ENCODE data around the gene ZIC2.

The ZIC2 gene

DNA sequence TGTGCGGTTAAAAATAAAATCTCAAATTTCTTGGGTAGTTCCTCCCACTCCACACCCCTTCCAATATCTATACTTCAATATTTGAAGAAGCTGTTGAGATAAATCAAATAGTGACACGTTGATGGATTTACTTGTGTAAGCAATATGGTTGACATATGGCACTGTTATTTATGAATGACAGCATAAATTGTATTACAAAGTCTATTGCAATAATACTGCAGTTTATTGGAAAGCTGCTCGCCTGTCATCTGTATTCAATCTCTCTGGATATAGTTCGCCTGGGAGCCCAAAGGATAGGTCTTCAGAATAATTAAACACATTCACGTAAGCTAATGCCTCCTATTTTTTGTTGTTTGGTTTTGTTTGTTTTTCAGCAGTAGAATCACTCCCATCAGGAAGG, 5.0 kb upstream of the ZIC2 start (continued):
- TF ChIP-seq ZNF366 (tag by site-specific recombination; conservative IDR thresholded peaks at IDR 0.05) (0 out of 2 replicates have a peak, but pooled peaks have one; percentile 9), ZNF324 (tag by site-specific recombination; IDR thresholded peaks at IDR 0.05) (no peak), ZEB2 (tag by site-specific recombination; IDR thresholded peaks at IDR 0.05) (peak; percentile 62; the same call in 1 of the 2 replicates), ZNF239 (tag by site-specific recombination; IDR thresholded peaks at IDR 0.05) (no peak), ZNF561 (tag by site-specific recombination; IDR thresholded peaks at IDR 0.05; ENCODE audit: borderline replicate concordance) (peak; percentile 11; the same call in 1 of the 2 replicates), GFI1B (tag by site-specific recombination; IDR thresholded peaks at IDR 0.05) (0 out of 2 replicates have a peak, but pooled peaks have one; percentile 46), ZNF629 (tag by site-specific recombination; IDR thresholded peaks at IDR 0.05) (peak; percentile 37; the same call in 1 of the 2 replicates), SP7 (tag by site-specific recombination; IDR thresholded peaks at IDR 0.05) (0 out of 2 replicates have a peak, but pooled peaks have one; percentile 23), OSR2 (tag by site-specific recombination; IDR thresholded peaks at IDR 0.05) (peak; percentile 63; the same call in 1 of the 2 replicates), WT1 (tag by site-specific recombination; IDR thresholded peaks at IDR 0.05) (peak; percentile 65; the same call in 1 of the 2 replicates), IKZF3 (tag by site-specific recombination; IDR thresholded peaks at IDR 0.05) (peak; percentile 71; the same call in 1 of the 2 replicates), ZNF175 (tag by site-specific recombination; IDR thresholded peaks at IDR 0.05) (no peak), KLF8 (tag by site-specific recombination; IDR thresholded peaks at IDR 0.05) (no peak), KLF10 (tag by site-specific recombination; IDR thresholded peaks at IDR 0.05) (peak; percentile 85), ZBTB17 (tag by site-specific recombination; IDR thresholded peaks at IDR 0.05) (peak; percentile 50; the same call in 1 of the 2 replicates), ZBTB20 (tag by site-specific recombination; IDR thresholded peaks at IDR 0.05) (peak; percentile 48; the same call in 1 of the 2 replicates)
- TF ChIP-seq, protein P1, sequence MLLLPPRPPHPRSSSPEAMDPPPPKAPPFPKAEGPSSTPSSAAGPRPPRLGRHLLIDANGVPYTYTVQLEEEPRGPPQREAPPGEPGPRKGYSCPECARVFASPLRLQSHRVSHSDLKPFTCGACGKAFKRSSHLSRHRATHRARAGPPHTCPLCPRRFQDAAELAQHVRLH (tag by site-specific recombination; IDR thresholded peaks at IDR 0.05): no peak
- TF ChIP-seq, protein P2, sequence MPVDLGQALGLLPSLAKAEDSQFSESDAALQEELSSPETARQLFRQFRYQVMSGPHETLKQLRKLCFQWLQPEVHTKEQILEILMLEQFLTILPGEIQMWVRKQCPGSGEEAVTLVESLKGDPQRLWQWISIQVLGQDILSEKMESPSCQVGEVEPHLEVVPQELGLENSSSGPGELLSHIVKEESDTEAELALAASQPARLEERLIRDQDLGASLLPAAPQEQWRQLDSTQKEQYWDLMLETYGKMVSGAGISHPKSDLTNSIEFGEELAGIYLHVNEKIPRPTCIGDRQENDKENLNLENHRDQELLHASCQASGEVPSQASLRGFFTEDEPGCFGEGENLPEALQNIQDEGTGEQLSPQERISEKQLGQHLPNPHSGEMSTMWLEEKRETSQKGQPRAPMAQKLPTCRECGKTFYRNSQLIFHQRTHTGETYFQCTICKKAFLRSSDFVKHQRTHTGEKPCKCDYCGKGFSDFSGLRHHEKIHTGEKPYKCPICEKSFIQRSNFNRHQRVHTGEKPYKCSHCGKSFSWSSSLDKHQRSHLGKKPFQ (tag by site-specific recombination; IDR thresholded peaks at IDR 0.05): peak; percentile 36; the same call in 1 of the 2 replicates
- TF ChIP-seq, protein P3, sequence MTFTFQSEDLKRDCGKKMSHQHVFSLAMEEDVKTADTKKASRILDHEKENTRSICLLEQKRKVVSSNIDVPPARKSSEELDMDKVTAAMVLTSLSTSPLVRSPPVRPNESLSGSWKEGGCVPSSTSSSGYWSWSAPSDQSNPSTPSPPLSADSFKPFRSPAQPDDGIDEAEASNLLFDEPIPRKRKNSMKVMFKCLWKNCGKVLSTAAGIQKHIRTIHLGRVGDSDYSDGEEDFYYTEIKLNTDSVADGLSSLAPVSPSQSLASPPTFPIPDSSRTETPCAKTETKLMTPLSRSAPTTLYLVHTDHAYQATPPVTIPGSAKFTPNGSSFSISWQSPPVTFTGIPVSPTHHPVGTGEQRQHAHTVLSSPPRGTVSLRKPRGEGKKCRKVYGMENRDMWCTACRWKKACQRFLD (tag by site-specific recombination; IDR thresholded peaks at IDR 0.05): no peak
- TF ChIP-seq, protein P4, sequence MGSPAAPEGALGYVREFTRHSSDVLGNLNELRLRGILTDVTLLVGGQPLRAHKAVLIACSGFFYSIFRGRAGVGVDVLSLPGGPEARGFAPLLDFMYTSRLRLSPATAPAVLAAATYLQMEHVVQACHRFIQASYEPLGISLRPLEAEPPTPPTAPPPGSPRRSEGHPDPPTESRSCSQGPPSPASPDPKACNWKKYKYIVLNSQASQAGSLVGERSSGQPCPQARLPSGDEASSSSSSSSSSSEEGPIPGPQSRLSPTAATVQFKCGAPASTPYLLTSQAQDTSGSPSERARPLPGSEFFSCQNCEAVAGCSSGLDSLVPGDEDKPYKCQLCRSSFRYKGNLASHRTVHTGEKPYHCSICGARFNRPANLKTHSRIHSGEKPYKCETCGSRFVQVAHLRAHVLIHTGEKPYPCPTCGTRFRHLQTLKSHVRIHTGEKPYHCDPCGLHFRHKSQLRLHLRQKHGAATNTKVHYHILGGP (tag by site-specific recombination; IDR thresholded peaks at IDR 0.05): peak; percentile 84
- TF ChIP-seq, protein P5, sequence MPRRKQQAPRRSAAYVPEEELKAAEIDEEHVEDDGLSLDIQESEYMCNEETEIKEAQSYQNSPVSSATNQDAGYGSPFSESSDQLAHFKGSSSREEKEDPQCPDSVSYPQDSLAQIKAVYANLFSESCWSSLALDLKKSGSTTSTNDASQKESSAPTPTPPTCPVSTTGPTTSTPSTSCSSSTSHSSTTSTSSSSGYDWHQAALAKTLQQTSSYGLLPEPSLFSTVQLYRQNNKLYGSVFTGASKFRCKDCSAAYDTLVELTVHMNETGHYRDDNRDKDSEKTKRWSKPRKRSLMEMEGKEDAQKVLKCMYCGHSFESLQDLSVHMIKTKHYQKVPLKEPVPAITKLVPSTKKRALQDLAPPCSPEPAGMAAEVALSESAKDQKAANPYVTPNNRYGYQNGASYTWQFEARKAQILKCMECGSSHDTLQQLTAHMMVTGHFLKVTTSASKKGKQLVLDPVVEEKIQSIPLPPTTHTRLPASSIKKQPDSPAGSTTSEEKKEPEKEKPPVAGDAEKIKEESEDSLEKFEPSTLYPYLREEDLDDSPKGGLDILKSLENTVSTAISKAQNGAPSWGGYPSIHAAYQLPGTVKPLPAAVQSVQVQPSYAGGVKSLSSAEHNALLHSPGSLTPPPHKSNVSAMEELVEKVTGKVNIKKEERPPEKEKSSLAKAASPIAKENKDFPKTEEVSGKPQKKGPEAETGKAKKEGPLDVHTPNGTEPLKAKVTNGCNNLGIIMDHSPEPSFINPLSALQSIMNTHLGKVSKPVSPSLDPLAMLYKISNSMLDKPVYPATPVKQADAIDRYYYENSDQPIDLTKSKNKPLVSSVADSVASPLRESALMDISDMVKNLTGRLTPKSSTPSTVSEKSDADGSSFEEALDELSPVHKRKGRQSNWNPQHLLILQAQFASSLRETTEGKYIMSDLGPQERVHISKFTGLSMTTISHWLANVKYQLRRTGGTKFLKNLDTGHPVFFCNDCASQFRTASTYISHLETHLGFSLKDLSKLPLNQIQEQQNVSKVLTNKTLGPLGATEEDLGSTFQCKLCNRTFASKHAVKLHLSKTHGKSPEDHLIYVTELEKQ (tag by site-specific recombination; IDR thresholded peaks at IDR 0.05; ENCODE audit: borderline replicate concordance): 0 out of 2 replicates have a peak, but pooled peaks have one; percentile 61
- TF ChIP-seq, protein P6, sequence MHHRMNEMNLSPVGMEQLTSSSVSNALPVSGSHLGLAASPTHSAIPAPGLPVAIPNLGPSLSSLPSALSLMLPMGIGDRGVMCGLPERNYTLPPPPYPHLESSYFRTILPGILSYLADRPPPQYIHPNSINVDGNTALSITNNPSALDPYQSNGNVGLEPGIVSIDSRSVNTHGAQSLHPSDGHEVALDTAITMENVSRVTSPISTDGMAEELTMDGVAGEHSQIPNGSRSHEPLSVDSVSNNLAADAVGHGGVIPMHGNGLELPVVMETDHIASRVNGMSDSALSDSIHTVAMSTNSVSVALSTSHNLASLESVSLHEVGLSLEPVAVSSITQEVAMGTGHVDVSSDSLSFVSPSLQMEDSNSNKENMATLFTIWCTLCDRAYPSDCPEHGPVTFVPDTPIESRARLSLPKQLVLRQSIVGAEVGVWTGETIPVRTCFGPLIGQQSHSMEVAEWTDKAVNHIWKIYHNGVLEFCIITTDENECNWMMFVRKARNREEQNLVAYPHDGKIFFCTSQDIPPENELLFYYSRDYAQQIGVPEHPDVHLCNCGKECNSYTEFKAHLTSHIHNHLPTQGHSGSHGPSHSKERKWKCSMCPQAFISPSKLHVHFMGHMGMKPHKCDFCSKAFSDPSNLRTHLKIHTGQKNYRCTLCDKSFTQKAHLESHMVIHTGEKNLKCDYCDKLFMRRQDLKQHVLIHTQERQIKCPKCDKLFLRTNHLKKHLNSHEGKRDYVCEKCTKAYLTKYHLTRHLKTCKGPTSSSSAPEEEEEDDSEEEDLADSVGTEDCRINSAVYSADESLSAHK (tag by site-specific recombination; IDR thresholded peaks at IDR 0.05): 0 out of 2 replicates have a peak, but pooled peaks have one; percentile 34
- TF ChIP-seq, protein P7, sequence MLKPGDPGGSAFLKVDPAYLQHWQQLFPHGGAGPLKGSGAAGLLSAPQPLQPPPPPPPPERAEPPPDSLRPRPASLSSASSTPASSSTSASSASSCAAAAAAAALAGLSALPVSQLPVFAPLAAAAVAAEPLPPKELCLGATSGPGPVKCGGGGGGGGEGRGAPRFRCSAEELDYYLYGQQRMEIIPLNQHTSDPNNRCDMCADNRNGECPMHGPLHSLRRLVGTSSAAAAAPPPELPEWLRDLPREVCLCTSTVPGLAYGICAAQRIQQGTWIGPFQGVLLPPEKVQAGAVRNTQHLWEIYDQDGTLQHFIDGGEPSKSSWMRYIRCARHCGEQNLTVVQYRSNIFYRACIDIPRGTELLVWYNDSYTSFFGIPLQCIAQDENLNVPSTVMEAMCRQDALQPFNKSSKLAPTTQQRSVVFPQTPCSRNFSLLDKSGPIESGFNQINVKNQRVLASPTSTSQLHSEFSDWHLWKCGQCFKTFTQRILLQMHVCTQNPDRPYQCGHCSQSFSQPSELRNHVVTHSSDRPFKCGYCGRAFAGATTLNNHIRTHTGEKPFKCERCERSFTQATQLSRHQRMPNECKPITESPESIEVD (tag by site-specific recombination; IDR thresholded peaks at IDR 0.05): peak; percentile 80
- TF ChIP-seq, protein P8, sequence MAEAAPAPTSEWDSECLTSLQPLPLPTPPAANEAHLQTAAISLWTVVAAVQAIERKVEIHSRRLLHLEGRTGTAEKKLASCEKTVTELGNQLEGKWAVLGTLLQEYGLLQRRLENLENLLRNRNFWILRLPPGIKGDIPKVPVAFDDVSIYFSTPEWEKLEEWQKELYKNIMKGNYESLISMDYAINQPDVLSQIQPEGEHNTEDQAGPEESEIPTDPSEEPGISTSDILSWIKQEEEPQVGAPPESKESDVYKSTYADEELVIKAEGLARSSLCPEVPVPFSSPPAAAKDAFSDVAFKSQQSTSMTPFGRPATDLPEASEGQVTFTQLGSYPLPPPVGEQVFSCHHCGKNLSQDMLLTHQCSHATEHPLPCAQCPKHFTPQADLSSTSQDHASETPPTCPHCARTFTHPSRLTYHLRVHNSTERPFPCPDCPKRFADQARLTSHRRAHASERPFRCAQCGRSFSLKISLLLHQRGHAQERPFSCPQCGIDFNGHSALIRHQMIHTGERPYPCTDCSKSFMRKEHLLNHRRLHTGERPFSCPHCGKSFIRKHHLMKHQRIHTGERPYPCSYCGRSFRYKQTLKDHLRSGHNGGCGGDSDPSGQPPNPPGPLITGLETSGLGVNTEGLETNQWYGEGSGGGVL (tag by site-specific recombination; IDR thresholded peaks at IDR 0.05): no peak
